GM18498 (cell line): ENCODE measurements around the gene CD74.
A peak's percentile ranks its signal among the peaks of the same experiment; 100 is the strongest.

Experiments used
- ATAC-seq: cut with Tn5 transposase; IDR thresholded peaks from one replicate; pipeline ENCODE4 v1.9.1; 2021; ENCODE audit warnings: mild to moderate bottlenecking, moderate library complexity; ENCODE audit not compliant: unreplicated experiment

Gene CD74

DNA sequence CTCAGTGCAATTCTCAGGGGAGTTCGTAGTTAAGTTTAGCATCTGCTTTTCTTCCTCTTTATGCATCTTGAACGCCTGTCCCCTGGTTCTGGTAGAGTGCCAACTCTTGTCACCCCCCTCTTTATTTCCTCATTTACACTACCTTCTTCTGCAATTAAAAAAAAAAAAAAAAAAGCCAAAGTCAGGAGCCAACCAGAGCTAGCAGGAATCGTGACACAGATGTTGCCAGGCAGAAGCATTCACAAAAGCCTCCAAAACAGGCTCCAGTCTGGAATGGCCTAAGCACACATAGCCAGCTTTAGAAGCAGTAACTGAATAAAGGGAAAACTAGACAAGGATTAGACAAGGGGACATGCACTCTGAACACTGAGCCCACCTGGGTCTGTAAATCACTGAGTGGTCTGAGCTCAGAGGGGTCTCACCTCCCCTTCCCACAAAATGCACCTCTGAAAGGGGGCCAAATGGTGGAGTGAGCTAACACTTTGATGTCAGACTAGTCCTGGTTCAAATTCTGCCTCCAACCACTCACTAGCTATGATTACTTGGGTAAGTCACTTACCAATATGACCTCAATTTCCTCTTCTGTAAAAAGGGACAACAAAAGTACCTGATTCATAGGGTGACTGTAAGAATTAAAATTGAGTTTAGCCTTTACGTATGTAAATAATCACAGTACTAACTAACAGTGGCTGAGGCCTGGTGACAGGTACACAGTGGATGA, 2.0 kb downstream of the CD74 start:
- no peak for ATAC-seq

DNA sequence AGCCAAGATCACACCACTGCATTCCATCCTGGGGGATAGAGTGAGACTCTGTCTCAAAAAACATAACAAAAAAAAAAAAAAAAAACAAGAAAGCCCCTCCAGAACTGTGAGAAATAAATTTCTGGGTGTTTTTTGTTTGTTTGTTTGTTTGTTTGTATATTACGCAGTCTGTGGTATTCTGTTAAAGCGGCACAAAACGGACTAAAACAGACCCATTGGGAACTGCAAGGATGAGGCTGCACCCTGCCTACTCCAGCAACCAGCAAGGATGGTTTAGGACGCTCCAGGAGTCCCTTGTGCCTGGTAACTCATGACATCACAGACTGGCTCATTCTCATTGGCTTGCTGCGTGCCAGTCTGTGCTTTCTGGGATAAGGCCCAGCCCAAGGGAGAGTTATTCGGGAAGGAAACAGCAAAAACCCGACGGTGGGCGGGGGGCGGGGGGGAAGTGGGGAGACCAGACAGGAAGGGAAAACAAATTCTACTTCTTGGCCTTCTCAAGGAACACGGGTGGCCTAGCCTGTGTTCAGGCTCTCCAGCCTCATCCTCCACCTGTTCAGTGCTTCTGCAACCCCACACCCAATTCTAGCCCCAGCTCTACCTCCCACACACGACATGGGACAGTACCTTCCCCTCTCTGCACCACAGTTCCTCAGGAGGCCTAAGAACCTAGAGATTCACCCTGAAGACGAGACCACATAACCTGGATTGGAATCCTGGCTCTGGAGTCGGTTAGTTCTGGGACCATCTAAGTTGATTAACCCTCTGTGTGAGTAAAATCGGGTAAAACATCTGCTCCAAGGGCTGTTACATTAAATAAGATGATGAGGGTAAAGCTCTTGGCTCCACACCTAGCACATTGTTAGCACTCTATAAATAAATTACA, 2.8 kb downstream of the CD74 start:
- peak; percentile 25 for ATAC-seq

DNA sequence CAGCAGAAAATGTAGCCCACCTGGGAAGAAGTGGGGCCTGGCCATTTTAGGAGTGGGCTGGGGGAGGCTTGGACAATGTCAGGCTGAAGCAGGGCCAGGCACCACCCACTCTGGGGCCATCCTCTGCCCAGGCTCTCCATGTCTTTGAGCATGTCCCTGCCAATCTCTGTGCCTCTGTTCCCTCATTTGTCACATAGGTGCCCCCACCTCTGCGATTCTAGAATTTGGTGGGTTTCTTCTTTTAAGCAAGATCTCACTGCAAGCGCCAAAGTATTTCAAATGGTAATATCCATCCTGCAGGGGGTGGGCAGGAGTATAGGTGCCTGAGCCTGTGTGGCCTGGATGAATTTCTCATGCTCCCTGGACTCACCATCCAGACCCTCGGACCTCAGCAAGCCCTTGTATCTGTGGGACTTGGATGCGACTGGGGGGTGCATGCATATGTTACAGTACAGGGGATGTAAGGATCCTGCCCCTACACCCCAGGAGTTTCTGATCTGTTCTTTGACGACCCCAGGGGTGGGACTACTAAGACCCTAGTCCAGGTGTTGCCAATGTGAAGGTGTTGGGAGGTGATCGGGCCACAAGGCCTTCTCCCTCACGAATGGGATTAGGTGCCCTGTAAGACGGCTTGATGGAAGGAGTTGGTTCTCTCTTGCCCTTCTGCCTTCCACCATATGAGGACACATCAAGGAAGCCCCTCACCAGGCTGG, 4.3 kb downstream of the CD74 start:
- no peak for ATAC-seq

DNA sequence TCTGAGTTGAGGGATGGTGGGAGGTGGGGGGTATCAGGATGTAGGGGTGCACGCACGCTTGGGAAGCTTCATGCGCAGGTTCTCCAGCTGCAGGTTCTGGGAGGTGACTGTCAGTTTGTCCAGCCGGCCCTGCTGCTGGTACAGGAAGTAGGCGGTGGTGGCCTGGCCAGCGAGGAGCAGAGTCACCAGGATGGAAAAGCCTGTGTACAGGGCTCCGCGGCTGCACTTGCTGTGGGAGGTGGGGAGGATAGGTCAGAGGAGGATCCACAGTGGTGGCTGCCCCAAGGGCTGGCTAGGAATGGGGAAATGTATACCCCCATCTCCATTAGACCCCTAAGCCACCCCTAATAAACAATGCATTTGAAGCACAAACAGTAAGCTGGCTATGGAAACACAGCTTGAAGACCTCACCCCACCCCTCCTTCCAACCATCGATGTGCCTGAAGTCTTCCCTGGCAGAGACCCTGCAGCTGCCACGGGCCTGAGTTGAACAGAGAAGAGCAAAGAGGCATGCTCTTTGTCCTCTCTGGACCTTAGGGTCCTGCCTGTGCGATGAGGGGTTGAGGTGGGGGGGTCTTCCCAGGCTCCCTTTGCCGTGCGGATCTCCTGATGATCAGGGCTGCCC, 5.5 kb downstream of the CD74 start:
- ATAC-seq, result no peak

DNA sequence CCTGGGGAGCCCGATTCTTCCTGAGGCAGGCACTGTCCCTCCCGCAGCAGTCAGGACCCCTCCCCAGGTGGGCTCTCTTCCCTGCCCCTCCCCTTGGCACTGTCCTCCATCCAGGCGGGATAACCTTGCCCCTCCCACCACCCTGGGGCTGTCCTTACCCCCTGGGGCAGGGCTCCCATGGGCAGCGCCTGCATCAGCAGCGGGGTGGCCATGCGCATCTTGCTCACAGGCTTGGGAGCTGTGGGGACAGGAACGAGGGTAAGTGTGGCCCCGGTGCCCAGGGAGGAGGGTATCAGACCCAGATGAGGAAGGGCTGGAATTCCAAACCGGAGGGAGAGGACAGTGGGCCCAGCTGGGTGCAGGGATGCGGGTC, 6.0 kb downstream of the CD74 start:
- no peak for ATAC-seq

DNA sequence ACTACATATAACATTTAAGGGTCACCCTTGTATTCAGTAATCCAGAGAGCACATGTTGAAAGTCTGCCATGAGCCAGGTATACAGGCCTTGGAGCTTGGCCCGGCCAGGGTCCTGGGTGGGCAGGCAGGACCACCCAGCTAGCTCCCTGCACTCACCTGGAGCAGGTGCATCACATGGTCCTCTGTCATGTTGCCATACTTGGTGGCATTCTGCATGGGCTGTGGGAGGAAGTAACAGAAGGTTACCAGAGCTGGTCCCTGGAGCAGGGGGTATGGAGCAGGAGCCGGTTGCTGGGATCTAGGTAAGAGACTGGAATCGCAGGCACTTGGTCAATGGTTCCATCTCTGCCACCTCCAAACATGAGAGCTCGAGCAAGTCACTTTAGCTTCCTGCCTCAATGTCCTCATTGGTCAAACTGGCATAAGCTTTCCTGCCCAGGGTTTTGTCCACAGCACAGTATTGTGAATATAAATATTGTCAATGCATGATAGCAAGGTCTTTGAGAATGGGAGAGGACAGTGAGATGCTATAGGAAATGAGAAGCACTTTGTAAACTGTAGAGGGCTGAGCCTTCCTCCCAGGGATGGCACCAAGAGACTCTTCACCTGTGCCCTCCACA, 6.5 kb downstream of the CD74 start:
- ATAC-seq, result no peak

DNA sequence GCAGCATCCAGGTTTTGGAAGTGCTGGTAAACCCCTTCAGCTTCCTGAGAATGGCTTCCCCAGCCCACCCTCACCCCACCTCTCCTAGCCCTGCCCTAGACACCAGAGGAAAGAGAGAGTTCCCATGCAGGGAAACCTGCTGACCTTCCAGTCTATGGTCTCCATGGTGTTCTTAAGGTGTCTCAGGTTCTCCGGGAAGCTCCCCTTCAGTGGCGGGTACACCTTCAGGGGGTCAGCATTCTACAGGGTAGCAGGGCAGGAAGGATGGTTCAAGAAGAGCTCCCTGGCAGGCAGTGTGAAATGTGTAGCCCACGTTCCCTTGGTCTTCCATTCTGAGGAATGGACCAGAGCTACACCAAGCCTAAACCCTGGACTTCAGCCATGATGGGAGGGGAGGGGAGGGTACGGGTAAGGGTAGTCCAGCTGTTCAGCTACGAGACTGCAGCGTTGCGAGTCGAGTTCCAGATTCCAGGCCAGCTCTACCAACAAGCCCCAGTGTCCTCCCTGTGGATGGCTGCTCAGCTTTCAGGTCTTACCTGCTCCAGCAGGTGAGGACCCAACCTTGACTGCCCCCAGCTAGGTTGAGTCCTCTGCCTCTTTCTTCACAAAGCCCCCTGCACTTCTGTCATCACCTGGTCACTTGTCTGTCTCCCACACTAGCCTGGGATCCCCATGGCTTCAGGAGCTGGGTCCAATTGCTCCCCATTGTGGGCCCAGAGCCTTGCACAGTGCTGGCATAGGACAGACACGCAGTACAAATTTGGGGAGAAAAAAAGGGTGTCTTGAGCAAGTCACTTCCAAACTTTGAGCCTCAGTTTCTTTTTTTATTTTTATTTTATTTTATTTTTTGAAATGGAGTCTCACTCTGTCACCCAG, 7.5 kb downstream of the CD74 start:
- no peak for ATAC-seq

DNA sequence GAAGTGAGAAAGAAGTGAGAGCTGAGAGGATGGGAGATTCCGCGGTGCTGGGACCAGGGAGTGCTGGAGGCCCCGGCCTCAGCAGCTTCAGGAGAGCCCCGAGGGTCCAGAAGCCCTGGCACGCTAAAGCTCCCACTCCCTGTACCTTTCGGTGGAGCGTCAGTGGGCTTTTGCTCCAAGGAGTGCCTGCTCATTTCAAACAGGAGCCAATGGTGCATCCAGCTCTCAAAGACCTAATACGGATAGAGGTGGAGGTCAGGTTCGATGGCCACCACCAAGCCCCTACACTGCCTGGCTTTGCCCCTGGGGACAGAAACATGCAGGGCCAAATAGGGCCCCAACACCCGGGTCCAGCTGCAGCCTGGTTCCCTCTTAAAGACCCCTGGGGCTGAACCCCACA, 8.2 kb downstream of the CD74 start:
- ATAC-seq, result no peak

DNA sequence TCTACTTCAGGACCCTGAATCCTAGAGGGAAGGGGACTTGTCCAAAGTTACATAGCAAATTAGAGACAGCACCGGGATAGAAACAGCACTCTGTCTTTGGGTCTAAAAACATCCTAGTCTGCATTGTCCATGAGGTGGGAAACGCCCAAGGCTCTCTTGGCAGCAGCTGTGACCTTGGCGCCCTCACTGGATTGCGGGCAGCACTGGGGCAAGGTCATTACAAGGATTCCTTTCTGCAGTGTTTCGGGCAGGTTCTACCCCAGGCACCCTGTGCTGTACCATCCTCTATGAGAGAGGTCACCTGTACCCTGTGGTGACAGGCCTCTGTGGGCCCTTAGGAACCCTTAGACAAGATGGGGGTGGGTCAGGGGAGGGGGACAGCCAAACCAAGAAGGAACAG, 8.6 kb downstream of the CD74 start:
- ATAC-seq, result no peak

DNA sequence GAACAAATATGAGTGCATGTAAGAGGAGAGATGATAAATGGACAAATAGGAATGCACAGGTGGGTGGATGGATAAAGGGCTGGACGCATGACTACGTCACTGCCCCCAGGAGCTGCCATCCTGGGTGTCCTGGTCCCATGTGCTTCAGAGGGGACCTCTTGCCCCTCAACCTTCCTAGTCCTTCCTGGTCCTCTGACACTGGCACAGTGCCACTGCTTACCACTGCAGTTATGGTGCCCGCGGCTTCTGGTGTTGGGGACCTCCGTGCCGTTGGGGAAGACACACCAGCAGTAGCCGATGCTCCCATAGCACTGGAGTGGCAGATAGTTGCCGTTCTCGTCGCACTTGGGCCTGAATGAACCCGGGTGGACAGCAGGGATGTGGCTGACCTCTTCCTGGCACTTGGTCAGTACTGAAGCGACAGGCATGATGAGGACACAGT, 9.8 kb downstream of the CD74 start:
- no peak for ATAC-seq

DNA sequence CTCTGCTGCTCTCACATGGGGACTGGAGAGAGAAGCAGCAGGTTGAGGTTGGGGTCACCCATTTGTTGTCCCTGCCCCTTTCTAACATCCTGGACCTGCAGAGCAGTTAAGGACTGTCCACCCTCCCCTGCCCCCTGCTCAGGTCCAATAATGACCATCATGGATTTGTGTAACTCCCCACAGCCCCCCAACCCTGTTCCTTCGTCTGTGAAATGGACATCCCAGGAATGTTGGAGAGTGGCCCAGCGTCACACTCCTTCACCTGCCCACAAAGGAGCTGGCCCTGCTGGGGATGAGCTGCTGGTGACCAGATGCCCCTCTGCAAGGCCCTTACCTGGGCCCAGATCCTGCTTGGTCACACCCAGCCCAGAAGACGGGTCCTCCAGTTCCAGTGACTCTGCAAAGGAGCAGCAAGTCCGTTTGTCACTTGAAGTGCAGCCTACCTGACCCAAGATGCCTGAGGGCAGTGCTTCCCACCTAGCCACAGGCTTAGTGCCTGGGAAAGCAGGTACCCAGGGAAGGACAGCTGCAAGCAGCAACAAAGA, 10.4 kb downstream of the CD74 start:
- ATAC-seq, result no peak

DNA sequence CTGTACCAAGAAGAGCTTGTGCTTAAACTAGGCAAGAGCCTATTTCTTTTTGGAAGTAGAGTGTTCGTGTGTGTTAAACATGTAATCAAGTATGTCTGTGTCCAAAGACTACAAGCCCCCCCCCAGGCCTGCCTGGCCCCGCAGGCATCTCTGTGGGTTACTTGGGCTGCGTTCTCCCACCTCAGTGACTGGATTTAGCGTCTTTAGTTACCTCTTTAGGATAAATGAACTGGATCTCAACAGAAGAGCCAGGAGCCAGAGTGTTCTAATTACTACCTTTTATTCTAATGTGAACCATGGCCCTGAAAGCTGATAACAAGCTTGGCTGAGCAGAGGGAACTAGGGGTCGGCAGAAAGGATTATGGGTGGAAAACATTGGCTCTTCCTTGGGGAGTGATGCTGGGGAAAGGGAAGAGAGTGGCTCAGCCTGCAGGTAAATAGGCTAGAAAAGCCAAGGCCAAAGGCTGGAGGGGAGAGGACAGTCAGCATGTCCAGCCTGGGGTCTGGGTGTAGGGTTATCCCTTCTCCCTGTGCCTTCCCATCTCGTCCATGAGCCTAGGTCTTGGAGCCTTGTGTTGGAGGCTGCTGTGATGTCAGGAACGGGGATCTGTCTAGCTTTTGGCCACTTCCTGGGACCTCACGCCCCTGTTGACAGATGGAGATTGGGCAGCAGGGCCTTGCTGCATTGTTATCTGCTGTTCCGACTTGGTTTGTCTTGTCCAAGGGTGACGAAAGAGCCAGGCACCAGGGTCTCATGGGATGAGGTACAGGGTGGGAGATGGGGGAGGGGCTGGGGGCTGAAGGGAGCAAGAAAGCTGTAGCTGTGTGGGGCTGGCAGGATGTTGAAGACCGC, 11.1 kb downstream of the CD74 start:
- ATAC-seq, result no peak

DNA sequence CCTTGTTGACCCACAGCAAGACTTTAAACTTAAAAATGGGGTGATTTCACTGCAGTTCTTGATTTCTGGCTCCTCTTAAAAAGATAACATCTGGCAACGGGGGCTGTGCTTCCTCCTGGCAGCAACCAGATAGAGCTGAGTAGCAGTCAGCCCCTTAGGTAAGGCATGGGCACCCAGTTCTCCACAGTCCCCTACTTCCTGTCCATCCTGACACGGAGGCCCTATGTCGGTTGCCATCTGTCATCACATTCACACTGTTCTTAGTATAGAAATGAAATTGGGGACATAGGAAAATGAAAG, 11.7 kb downstream of the CD74 start:
- no peak for ATAC-seq

DNA sequence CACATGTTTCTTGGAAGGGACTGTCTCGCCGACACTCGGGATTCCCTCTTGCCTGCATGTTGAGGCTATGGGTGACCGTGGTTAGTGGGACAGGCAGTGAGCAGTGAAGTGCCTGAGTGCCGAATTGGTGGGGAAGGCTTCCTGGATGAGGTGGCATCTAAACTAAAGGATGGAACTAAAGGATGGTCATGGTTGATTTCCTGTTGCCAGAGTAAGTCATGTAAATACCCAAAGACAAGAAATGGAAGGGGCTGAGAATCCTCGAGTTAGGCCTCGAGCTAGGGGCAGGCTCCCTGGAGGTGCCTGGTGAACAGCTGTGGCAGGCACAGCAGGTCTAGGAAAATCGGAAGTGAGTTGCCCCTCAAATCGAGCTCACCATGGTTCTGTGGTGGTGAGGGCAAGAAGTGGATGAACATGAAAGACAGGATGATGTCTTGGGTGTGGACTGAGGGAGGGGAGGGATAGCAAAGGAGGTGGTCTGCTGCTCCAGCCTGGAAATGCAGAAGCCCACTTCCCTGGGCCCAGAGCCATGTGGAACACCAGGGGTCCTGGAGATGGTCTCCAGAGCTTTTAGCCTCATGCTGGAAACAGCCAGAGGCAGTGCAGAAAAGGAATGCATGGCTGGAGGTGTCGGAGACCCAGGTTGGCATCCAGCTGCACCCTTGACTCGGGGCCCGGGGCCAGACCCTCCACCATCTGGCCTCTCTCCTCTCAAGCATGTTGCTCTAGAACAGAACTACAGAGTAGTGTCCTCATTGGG, 12.2 kb downstream of the CD74 start:
- no peak for ATAC-seq

DNA sequence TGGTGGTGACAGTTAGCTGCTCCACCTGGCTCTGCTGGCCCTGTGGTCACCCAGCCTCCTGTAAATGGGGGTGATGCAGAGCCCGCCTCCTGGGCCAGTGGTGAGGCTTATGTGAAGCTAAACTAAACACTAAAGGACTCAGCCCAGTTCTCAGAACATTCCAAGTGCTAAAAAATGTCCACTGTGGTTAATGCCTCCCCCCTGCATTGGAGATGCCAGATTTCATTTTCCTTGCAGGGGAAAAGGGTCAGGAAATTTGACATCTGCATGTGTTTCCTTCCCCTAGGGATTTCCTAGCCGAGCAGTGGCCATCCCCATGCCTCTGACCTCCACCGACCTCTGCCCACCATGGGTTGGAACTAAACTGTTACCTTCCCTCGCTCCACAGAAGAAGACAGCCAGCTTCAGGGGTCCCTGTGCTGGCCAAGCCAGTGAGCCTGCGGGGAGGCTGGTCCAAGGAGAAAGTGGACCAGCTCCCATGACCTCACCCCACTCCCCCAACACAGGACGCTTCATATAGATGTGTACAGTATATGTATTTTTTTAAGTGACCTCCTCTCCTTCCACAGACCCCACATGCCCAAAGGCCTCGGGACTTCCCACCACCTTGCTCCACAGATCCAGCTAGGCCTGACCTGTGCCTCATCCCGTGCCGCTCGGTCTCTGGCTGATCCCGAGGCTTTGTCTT, 13.0 kb downstream of the CD74 start:
- ATAC-seq, result no peak

DNA sequence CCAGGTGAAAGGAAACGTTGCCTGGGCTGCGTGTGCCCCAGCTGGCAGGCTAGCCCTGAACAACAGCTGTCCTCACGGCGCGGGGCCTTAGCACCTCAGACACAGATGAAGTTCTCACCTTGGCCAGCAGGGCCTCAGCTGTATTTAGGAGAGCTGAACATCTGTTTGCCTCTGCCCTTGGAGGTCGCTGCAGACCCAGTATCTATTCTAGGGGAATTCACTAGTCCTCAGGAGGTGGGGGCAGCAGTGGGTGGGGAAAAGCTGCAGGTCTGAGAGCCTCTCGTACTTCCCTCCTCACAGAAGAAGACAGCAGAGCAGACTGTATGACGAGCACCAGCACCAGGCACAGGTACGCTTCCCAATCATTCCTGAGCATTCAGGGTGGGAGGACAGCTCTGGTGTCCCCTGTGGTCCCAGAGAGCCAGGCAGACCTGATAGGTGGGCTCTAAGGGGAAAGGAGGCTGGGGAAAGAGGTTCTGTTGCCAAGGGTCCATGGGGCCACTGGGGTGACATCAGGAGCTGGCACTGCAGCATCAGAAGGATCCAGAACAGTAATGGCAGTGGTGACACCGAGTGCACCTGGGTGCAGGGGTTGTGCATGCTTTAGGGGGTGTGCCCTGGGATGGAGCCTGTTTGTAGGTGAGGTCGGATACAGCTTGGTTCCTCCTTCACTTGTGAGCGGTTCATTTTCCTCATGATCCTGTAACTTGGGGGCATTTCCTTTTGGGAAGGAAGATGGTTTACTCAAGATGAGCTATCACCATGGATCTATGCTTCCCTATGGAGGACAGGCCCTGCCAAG, 13.8 kb downstream of the CD74 start:
- peak; percentile 69 for ATAC-seq
